Measurements from ENCODE around the gene KIZ.

- no peak for TF ChIP-seq EZH2 (IDR thresholded peaks at IDR 0.05; ENCODE audit: borderline replicate concordance, insufficient read depth, low read depth, low read length, poor library complexity, severe bottlenecking)
- no peak for TF ChIP-seq CTCF (IDR thresholded peaks at IDR 0.05)
Measured at GRCh38 chr20:21125072-21125848, 622 bp upstream of the KIZ start.
